Bronchial epithelial cell (primary cell): ENCODE measurements around the gene MRPL58. TPM values are rescaled to one million over a fixed set of nuclear protein-coding genes. Genes with fewer than 3 reads are reported as not detected.
A peak's percentile ranks its signal among the peaks of the same experiment; 100 is the strongest.
"Not testable (repeated sequence)": the region's sequence is repeated elsewhere in the genome, so short reads cannot be mapped to it uniquely, and the experiment has no call there.

Experiments used
- DNase-seq: peaks from one replicate; pipeline ENCODE4 v3.0.0-alpha.2; 2010; ENCODE audit warnings: low read depth
- FAIRE-seq: peaks from 2 replicates; lab custom pipeline; 2011; peaks lifted over from hg19 to GRCh38; lab: Jason Lieb, UNC
- H3K27me3 ChIP-seq: 2 replicates; pipeline ENCODE4 v1.5.1; 2011; ENCODE audit warnings: low read length; ENCODE audit not compliant: control insufficient read depth, insufficient read depth
- H3K36me3 ChIP-seq: 2 replicates; pipeline ENCODE4 v1.5.1; 2011; ENCODE audit warnings: low read length; ENCODE audit not compliant: control insufficient read depth, insufficient read depth
- H3K4me3 ChIP-seq: 2 replicates; pipeline ENCODE4 v1.5.1; 2011; ENCODE audit warnings: mild to moderate bottlenecking, low read depth, low read length, control low read depth
- CTCF ChIP-seq: IDR thresholded peaks from 2 replicates; pipeline ENCODE4 v1.5.1; 2011; ENCODE audit warnings: mild to moderate bottlenecking, moderate library complexity, low read length, control low read depth, inconsistent platforms; ENCODE audit not compliant: insufficient read depth, severe bottlenecking
- total RNA-seq: library from RNA; depleted of rRNA; stranded (reverse); fragments of >200 nt; gene quantifications from 2 replicates; pipeline ENCODE4 v1.2.1, GENCODE V29; 2014

The MRPL58 gene
- total RNA-seq, 1 donor from 2014 or later: 41.6 TPM

DNA sequence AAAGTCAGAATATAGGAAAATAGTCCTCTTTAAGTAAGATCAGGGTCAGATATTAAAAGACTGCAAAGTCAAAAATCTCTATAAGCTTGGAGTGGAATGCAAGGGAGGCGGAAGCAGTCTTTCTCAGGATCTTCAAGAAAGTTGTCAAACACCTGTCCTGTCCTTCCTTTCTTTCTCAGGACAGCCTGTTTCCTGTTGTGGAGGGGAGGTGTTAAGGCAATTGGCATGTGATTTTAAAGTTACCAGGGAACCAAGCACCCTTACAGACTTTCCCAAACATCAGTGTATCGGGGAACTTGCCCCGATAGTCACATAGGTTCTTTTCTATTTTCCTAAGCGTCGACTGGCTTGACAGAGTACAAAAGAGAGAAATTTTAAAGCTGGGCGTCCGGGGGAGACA is 32.2 kb downstream of the MRPL58 start:
- H3K27me3 ChIP-seq: no peaks in the 10 kb centered on the region
- DNase-seq: no peak
- peaks cover 10% of the 10 kb centered on the region for H3K36me3 ChIP-seq
- no peak for TF ChIP-seq CTCF
- FAIRE-seq: no peak
- H3K4me3 ChIP-seq: no peak overlapping the region

GRCh38 chr17:75045946-75046406 is 33.5 kb downstream of the MRPL58 start:
- H3K36me3 ChIP-seq, FAIRE-seq, H3K27me3 ChIP-seq, DNase-seq: not testable (repeated sequence)
- H3K4me3 ChIP-seq: peak overlapping the region; percentile 99

DNA sequence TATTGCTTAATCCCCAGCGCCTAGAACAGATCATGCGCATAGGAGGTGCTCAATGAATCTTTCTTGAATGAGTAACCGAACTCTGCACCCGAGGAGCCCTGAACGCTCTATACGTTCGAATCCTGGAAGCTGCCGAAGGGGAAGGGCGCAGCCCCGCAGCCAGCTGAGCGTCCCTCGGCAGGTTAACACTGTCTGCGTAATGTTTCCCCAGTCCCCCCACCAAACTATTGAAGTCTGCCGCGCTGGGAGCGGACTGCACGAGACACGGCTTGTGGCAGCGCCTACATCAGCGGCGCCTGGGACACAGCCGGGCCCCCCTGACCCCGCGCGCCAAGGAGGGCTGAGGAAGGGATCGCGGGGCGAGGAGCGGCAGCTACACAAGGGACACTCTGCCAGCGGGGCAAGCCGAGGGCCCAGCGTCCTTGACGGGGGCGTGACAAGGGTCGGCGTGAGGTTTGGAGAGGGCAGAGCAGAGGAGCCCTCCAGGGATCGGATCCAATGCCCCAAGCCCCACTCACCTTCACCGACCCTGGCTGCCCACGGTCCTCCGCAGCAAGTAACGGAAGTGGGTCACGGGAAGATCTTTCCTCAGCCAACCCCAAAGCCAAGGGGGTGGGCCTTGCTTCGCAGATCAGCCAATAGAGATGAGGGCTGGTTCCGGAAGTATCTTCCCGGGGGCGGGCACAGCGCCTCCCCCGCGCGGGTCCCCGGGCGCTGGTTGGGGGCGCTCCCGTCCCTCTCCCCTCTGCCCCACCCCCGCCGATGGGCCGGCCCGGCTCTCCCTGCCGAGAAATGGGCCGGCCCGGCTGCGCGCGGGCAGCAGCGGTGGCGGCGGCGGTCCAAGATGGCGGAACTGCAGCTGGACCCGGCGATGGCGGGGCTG is 34.2 kb downstream of the MRPL58 start, which contains the start of the genes ATP5PD and KCTD2:
TSS of gene ATP5PD (minus strand) at position 563 of the 883 bp plus-strand sequence. CDS start 4,319 bp downstream, outside the sequence.
TSS of gene KCTD2 (plus strand) at position 819 of the 883 bp plus-strand sequence. CDS start at position 845, 26 bp downstream.
- peaks cover 3% of the 10 kb centered on the region for H3K36me3 ChIP-seq
- no peak for TF ChIP-seq CTCF
- no peak for FAIRE-seq
- H3K27me3 ChIP-seq: no peaks in the 10 kb centered on the region
- H3K4me3 ChIP-seq: peak within 1 kb of the TSS; percentile 99
- DNase-seq: peak; percentile 93

GRCh38 chr17:75047398-75048098 is 35.1 kb downstream of the MRPL58 start:
- Histone ChIP-seq H3K36me3 (peaks cover 2% of the 10 kb centered on the region), H3K27me3 (no peaks in the 10 kb centered on the region), H3K4me3 (peak overlapping the region; percentile 99)
- no peak for FAIRE-seq
- DNase-seq: no peak
- TF ChIP-seq CTCF: no peak

GRCh38 chr17:75048249-75048878 is 35.9 kb downstream of the MRPL58 start:
- no peak for FAIRE-seq
- no peak for TF ChIP-seq CTCF
- peaks cover 2% of the 10 kb centered on the region for H3K36me3 ChIP-seq
- H3K27me3 ChIP-seq: no peaks in the 10 kb centered on the region
- H3K4me3 ChIP-seq: peak overlapping the region; percentile 99
- no peak for DNase-seq
